Ovary (tissue), 3 donors: ENCODE data around the gene FMNL1.

Experiments used
- CTCF ChIP-seq, 3 donors: fragments of 450-650 bp in 2 of 3; fragments of 200-600 bp in 1 of 3; IDR thresholded peaks; one replicate each; pipeline versions ENCODE4 v1.5.1 to v1.8.0; 2016 to 2022; ENCODE audit warnings: antibody characterized with exemption in 3 of 3, mild to moderate bottlenecking in 1 of 3
- POLR2A ChIP-seq: fragments of 450-650 bp; IDR thresholded peaks from one replicate; pipeline ENCODE4 v1.6.1; 2017; ENCODE audit warnings: antibody characterized with exemption, mild to moderate bottlenecking, moderate library complexity
- donor health status: DM: no; HTN: no; CAD: no.

GRCh38 chr17:45226576-45226975 is 4.9 kb downstream of the FMNL1 start:
- TF ChIP-seq CTCF (IDR thresholded peaks at IDR 0.05) (no peak), POLR2A (no peak)
